ENCODE measurements around the gene OR6Y1.

GRCh38 chr1:158521666-158522058 lies 32.5 kb downstream of the OR6Y1 start:
- TF ChIP-seq, protein P1, sequence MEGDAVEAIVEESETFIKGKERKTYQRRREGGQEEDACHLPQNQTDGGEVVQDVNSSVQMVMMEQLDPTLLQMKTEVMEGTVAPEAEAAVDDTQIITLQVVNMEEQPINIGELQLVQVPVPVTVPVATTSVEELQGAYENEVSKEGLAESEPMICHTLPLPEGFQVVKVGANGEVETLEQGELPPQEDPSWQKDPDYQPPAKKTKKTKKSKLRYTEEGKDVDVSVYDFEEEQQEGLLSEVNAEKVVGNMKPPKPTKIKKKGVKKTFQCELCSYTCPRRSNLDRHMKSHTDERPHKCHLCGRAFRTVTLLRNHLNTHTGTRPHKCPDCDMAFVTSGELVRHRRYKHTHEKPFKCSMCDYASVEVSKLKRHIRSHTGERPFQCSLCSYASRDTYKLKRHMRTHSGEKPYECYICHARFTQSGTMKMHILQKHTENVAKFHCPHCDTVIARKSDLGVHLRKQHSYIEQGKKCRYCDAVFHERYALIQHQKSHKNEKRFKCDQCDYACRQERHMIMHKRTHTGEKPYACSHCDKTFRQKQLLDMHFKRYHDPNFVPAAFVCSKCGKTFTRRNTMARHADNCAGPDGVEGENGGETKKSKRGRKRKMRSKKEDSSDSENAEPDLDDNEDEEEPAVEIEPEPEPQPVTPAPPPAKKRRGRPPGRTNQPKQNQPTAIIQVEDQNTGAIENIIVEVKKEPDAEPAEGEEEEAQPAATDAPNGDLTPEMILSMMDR (IDR thresholded peaks at IDR 0.05; ENCODE audit: low read depth, low read length), result no peak
- no peak for TF ChIP-seq EZH2phosphoT487 (IDR thresholded peaks at IDR 0.05; ENCODE audit: low read depth)
